OCI-LY1 (cell line): Measurements from ENCODE around the gene ASTL.
"Not testable (repeated sequence)": the region's sequence is repeated elsewhere in the genome, so short reads cannot be mapped to it uniquely, and the experiment has no call there.

Experiments used
- H2AFZ ChIP-seq: fragments of 200-600 bp; sonication (generic), shearing (Covaris generic); 2 replicates; pipeline ENCODE4 v1.6.0; 2014; ENCODE audit warnings: antibody characterized with exemption, mild to moderate bottlenecking, low read length
- H3F3A ChIP-seq: fragments of 200-600 bp; sonication (generic), shearing (Covaris generic); 2 replicates; pipeline ENCODE4 v1.6.0; 2014; ENCODE audit warnings: mild to moderate bottlenecking, antibody characterized with exemption, low read length, moderate library complexity; ENCODE audit not compliant: insufficient read depth
- H3K27ac ChIP-seq: fragments of 200-600 bp; sonication (generic); 2 replicates; pipeline ENCODE4 v1.5.1; 2014; ENCODE audit warnings: low read length, mixed run types, mild to moderate bottlenecking, low read depth; ENCODE audit not compliant: poor library complexity, severe bottlenecking
- H3K27me3 ChIP-seq: fragments of 200-600 bp; sonication (generic); 2 replicates; pipeline ENCODE4 v1.6.0; 2014; ENCODE audit warnings: antibody characterized with exemption, mild to moderate bottlenecking, low read length, moderate library complexity; ENCODE audit not compliant: insufficient read depth
- H3K36me3 ChIP-seq: fragments of 200-600 bp; sonication (generic); 2 replicates; pipeline ENCODE4 v1.6.1; 2014; ENCODE audit warnings: mild to moderate bottlenecking, antibody characterized with exemption, low read length, moderate library complexity, mixed read lengths; ENCODE audit not compliant: insufficient read depth
- H3K4me1 ChIP-seq: fragments of 200-600 bp; sonication (generic); 2 replicates; pipeline ENCODE4 v1.5.1; 2014; ENCODE audit warnings: mild to moderate bottlenecking, low read length, moderate library complexity; ENCODE audit not compliant: insufficient read depth, severe bottlenecking
- H3K4me2 ChIP-seq: fragments of 200-600 bp; sonication (generic), shearing (Covaris generic); 2 replicates; pipeline ENCODE4 v1.6.1; 2014; ENCODE audit warnings: low read length
- H3K4me3 ChIP-seq: fragments of 200-600 bp; sonication (generic); 2 replicates; pipeline ENCODE4 v1.5.1; 2014; ENCODE audit warnings: low read length, low read depth, mild to moderate bottlenecking, mixed read lengths; ENCODE audit not compliant: poor library complexity, severe bottlenecking
- H3K79me2 ChIP-seq: fragments of 200-600 bp; shearing (Covaris generic); 2 replicates; pipeline ENCODE4 v1.6.1; 2016; ENCODE audit warnings: mixed run types, low read length, mixed read lengths; ENCODE audit not compliant: insufficient read depth
- H3K9ac ChIP-seq: fragments of 200-600 bp; sonication (generic), shearing (Covaris generic); 2 replicates; pipeline ENCODE4 v1.6.1; 2014; ENCODE audit warnings: mild to moderate bottlenecking, low read length, mixed read lengths
- H3K9me2 ChIP-seq: fragments of 200-600 bp; sonication (generic), shearing (Covaris generic); 2 replicates; pipeline ENCODE4 v1.6.1; 2014; ENCODE audit warnings: low read depth, mild to moderate bottlenecking, low read length, mixed read lengths
- H3K9me3 ChIP-seq: fragments of 200-600 bp; shearing (Covaris generic); 2 replicates; pipeline ENCODE4 v1.6.1; 2014; ENCODE audit warnings: low read length, mixed read lengths
- H4K20me1 ChIP-seq: fragments of 200-600 bp; sonication (generic), shearing (Covaris generic); 2 replicates; pipeline ENCODE4 v1.6.0; 2016; ENCODE audit warnings: mild to moderate bottlenecking, low read length; ENCODE audit not compliant: insufficient read depth
- CTCF ChIP-seq: fragments of 200-600 bp; sonication (generic), shearing (Covaris generic); IDR thresholded peaks from 2 replicates; pipeline ENCODE4 v1.5.1; 2017; ENCODE audit warnings: mild to moderate bottlenecking, antibody characterized with exemption, low read length, moderate library complexity, mixed read lengths
- EZH2 ChIP-seq: fragments of 200-600 bp; sonication (generic), shearing (Covaris generic); IDR thresholded peaks from 2 replicates; pipeline ENCODE4 v1.8.0; 2017; ENCODE audit warnings: borderline replicate concordance, mixed run types, mild to moderate bottlenecking, antibody characterized with exemption, low read length, moderate library complexity, mixed read lengths

Gene ASTL

GRCh38 chr2:96085541-96086355 is 52.6 kb downstream of the ASTL start:
- no peak for TF ChIP-seq EZH2
- TF ChIP-seq CTCF, result no peak
- Histone ChIP-seq H3K27ac (no peak overlapping the region), H3F3A (no peaks in the 10 kb centered on the region), H3K9ac (no peak overlapping the region), H3K9me3 (no peaks in the 10 kb centered on the region), H2AFZ (no peak overlapping the region), H3K27me3 (0 out of 2 replicates have a peak, but pooled peaks cover 8% of the 10 kb centered on the region), H3K4me1 (no peaks in the 10 kb centered on the region), H3K4me3 (no peak overlapping the region), H3K9me2 (no peaks in the 10 kb centered on the region), H3K4me2 (no peak overlapping the region), H3K36me3 (no peaks in the 10 kb centered on the region), H3K79me2 (no peaks in the 10 kb centered on the region), H4K20me1 (no peaks in the 10 kb centered on the region)

DNA sequence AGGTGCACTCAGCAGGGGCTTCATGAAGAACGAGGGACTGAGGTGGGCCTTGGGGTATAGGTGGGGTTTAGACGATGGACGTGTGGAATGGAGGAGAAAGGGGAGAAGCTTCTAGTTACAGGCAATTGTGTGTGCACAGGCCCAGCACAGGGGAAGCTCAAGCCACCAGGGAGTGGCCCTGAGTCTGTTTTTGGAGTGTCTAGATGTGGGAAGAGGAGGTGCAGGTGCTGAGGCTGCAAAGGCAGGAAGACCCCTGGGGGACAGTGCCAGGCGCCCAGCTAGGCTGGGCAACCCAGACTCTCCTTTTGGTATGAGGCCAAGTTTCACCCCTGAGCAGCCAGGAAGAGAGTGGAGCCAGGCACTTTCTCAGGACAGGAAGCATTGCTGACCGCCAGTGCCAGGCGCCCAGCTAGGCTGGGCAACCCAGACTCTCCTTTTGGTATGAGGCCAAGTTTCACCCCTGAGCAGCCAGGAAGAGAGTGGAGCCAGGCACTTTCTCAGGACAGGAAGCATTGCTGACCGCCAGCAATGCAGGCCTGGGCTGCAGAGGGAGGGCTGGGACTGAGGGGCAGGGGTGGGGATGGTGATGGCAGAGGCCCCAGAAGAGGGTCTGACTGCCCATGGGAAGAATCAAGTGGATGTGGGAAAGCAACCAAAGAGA is 53.3 kb downstream of the ASTL start:
- not testable (repeated sequence) for H3K4me1 ChIP-seq, H3K27ac ChIP-seq, H3K4me2 ChIP-seq, H3K36me3 ChIP-seq, H3K4me3 ChIP-seq, H3F3A ChIP-seq, H3K9ac ChIP-seq, H3K27me3 ChIP-seq, H2AFZ ChIP-seq, H3K9me2 ChIP-seq, H4K20me1 ChIP-seq, H3K9me3 ChIP-seq, H3K79me2 ChIP-seq

DNA sequence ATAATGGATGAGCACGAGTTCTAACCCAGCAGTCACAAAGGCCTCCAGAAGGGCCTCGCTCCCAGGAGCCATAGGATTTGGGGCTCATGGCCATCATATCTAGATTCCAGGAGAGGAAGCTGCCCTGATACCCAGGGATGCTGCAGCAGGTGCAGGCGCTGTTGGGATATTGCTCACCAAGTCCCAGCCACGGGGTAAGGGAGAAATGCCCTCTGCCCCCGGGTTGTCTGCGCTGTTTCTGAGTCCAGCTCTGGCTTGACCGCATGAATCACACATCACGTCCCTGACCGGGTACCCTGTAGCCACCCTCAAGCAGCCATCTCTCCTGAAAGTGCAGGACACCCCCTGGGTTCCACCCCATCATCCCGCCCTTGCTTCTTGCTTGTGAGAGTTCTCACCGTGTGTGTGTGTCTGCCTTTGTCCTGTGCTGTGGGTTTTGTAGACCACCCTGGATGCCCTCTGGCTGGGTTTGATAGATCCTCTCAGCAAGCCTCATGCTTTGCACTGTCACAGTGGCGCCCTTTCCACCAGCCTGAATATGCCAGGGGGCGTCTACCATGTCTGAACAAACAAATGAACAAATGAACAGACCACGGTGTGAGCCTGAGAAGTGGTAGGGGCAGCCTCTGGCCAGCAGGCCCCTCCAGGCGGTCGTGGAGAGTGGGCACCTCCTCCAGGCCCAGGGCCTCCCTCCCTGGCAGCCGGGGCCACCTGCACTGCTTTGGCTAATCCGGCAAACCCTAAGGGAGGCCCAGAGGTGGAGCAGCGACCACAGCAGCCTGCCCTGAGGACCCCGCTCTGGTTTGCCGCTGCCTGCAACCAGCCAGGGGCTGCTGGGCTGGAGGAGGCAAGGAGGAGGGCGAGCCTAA is 54.1 kb downstream of the ASTL start:
- H3K36me3 ChIP-seq, result no peaks in the 10 kb centered on the region
- no peaks in the 10 kb centered on the region for H3K9me2 ChIP-seq
- no peak overlapping the region for H3K4me3 ChIP-seq
- no peak overlapping the region for H3K27ac ChIP-seq
- no peaks in the 10 kb centered on the region for H3K4me1 ChIP-seq
- H3K27me3 ChIP-seq, result 0 out of 2 replicates have a peak, but pooled peaks cover 5% of the 10 kb centered on the region
- no peak overlapping the region for H3K4me2 ChIP-seq
- H3K79me2 ChIP-seq, result no peaks in the 10 kb centered on the region
- H3F3A ChIP-seq, result no peaks in the 10 kb centered on the region
- H3K9me3 ChIP-seq, result no peaks in the 10 kb centered on the region
- H2AFZ ChIP-seq, result no peak overlapping the region
- H3K9ac ChIP-seq, result no peak overlapping the region
- H4K20me1 ChIP-seq, result no peaks in the 10 kb centered on the region
- TF ChIP-seq EZH2, result no peak
- TF ChIP-seq CTCF, result no peak
